OCI-LY3 (cell line): ENCODE results near the gene BAZ2A.

Source experiments
- CTCF ChIP-seq: fragments of 200-600, 300-600 bp; sonication (generic); IDR thresholded peaks from 2 replicates; pipeline ENCODE4 v1.5.1; 2014; ENCODE audit warnings: antibody characterized with exemption, low read length, low read depth
- EZH2phosphoT487 ChIP-seq: fragments of 200-600 bp; shearing (Covaris generic); IDR thresholded peaks from 2 replicates; pipeline ENCODE4 v1.6.1; 2018; ENCODE audit warnings: antibody characterized with exemption, mixed run types, low read depth

- no peak for TF ChIP-seq CTCF
- TF ChIP-seq EZH2phosphoT487 = no peak
Observed at GRCh38 chr12:56668197-56668457, 38.0 kb upstream of the BAZ2A start.
